IMR-90 (cell line): ENCODE measurements around the gene SFSWAP. TPM values are rescaled to one million over a fixed set of nuclear protein-coding genes. Genes with fewer than 3 reads are reported as not detected.

Source experiments
- ATAC-seq: fragments of 200-7000 bp; cut with Tn5 transposase; 2 replicates; pipeline ENCODE4 v1.9.1; 2020; ENCODE audit warnings: low read depth, mild to moderate bottlenecking, moderate library complexity
- BruUV-seq: library from RNA; stranded (reverse); fragments of 400-500 nt; replicated peaks from 2 replicates; lab custom pipeline; 2021; lab: Mats Ljungman, UMichigan
- CTCF ChIA-PET: fragments of 300-600 bp; formaldehyde crosslinking; extraction: SDS; loops from one replicate; lab custom pipeline; 2021; ENCODE audit warnings: antibody characterized with exemption; lab: Yijun Ruan, JAX
- POLR2A ChIA-PET: fragments of 300-600 bp; sonication (Branson Sonifier 250); formaldehyde crosslinking; loops from one replicate; lab custom pipeline; 2022; ENCODE audit warnings: antibody characterized with exemption; ENCODE audit not compliant: unreplicated experiment; lab: Charles Lee
- DNase-seq: peaks from one replicate; pipeline ENCODE4 v3.0.0; 2013
- H2AFZ ChIP-seq: replicated peaks from 2 replicates; pipeline ENCODE3; 2013; ENCODE audit warnings: low read length, mild to moderate bottlenecking; ENCODE audit not compliant: poor library complexity
- H2AK5ac ChIP-seq: 2 replicates; pipeline ENCODE4 v1.6.1; 2013; ENCODE audit warnings: low read depth, low read length, inconsistent platforms
- H2AK9ac ChIP-seq: replicated peaks from 2 replicates; pipeline ENCODE3; 2013; ENCODE audit warnings: mild to moderate bottlenecking, low read depth, low read length, moderate library complexity; ENCODE audit not compliant: poor library complexity
- H2BK120ac ChIP-seq: 2 replicates; pipeline ENCODE4 v1.6.1; 2013; ENCODE audit warnings: low read depth, low read length, inconsistent platforms
- H2BK15ac ChIP-seq: 3 replicates; pipeline ENCODE4 v1.6.1; 2013; ENCODE audit warnings: low read depth, low read length, inconsistent platforms
- H2BK20ac ChIP-seq: 2 replicates; pipeline ENCODE4 v1.6.1; 2013; ENCODE audit warnings: low read depth, mild to moderate bottlenecking, inconsistent platforms, low read length, moderate library complexity
- H2BK5ac ChIP-seq: 2 replicates; pipeline ENCODE4 v1.6.1; 2013; ENCODE audit warnings: mild to moderate bottlenecking, low read depth, low read length, inconsistent platforms; ENCODE audit not compliant: poor library complexity, severe bottlenecking
- H3K14ac ChIP-seq: replicated peaks from 2 replicates; pipeline ENCODE4 v1.6.1; 2013; ENCODE audit warnings: low read depth, low read length, inconsistent platforms
- H3K18ac ChIP-seq: 2 replicates; pipeline ENCODE4 v1.6.1; 2013; ENCODE audit warnings: low read depth, low read length, control low read depth
- H3K23ac ChIP-seq: 2 replicates; pipeline ENCODE4 v1.6.1; 2013; ENCODE audit warnings: low read depth, low read length, inconsistent platforms
- H3K27ac ChIP-seq: 2 replicates; pipeline ENCODE4 v1.5.1; 2013; ENCODE audit warnings: mild to moderate bottlenecking, control low read depth, low read length; ENCODE audit not compliant: insufficient read depth
- H3K27me3 ChIP-seq: 2 replicates; pipeline ENCODE4 v1.6.1; 2013; ENCODE audit warnings: low read length; ENCODE audit not compliant: control insufficient read depth, insufficient read depth
- H3K36me3 ChIP-seq: 2 replicates; pipeline ENCODE4 v1.6.1; 2013; ENCODE audit warnings: low read length, mixed read lengths; ENCODE audit not compliant: control insufficient read depth, insufficient read depth
- H3K4ac ChIP-seq: 2 replicates; pipeline ENCODE4 v1.6.1; 2013; ENCODE audit warnings: low read depth, low read length, inconsistent platforms
- H3K4me1 ChIP-seq: 2 replicates; pipeline ENCODE4 v1.6.1; 2013; ENCODE audit warnings: low read length, mixed read lengths; ENCODE audit not compliant: control insufficient read depth, insufficient read depth
- H3K4me2 ChIP-seq: 2 replicates; pipeline ENCODE4 v1.6.1; 2013; ENCODE audit warnings: low read depth, mild to moderate bottlenecking, control low read depth, low read length, moderate library complexity
- H3K4me3 ChIP-seq: 2 replicates; pipeline ENCODE4 v1.5.1; 2013; ENCODE audit warnings: low read depth, mild to moderate bottlenecking, control low read depth, low read length, moderate library complexity; ENCODE audit not compliant: insufficient read depth
- H3K56ac ChIP-seq: 2 replicates; pipeline ENCODE4 v1.6.1; 2013; ENCODE audit warnings: low read length, inconsistent platforms; ENCODE audit not compliant: insufficient read depth; ENCODE audit errors: extremely low read depth
- H3K79me1 ChIP-seq, 2 experiments: 2 replicates each; pipeline ENCODE4 v1.6.1; 2013; ENCODE audit warnings: low read length in 2 of 2, inconsistent platforms in 1 of 2, low read depth in 1 of 2
- H3K9ac ChIP-seq: 2 replicates; pipeline ENCODE4 v1.6.1; 2013; ENCODE audit warnings: low read depth, low read length, control low read depth
- H3K9me1 ChIP-seq: 2 replicates; pipeline ENCODE4 v1.6.1; 2013; ENCODE audit warnings: low read length, inconsistent platforms; ENCODE audit not compliant: insufficient read depth
- H3K9me3 ChIP-seq: 2 replicates; pipeline ENCODE4 v1.6.1; 2013; ENCODE audit warnings: low read length; ENCODE audit not compliant: control insufficient read depth, insufficient read depth
- H4K20me1 ChIP-seq: 2 replicates; pipeline ENCODE4 v1.6.1; 2013; ENCODE audit warnings: low read length, inconsistent platforms; ENCODE audit not compliant: insufficient read depth
- H4K5ac ChIP-seq: 2 replicates; pipeline ENCODE4 v1.6.1; 2013; ENCODE audit warnings: mild to moderate bottlenecking, low read depth, low read length, control low read depth
- H4K8ac ChIP-seq, 2 experiments: 2 replicates each; pipeline ENCODE4 v1.6.1; 2013; ENCODE audit warnings: low read depth in 2 of 2, low read length in 2 of 2, control low read depth in 1 of 2, inconsistent platforms in 1 of 2
- H4K91ac ChIP-seq: 2 replicates; pipeline ENCODE4 v1.6.1; 2013; ENCODE audit warnings: low read depth, low read length, inconsistent platforms; ENCODE audit not compliant: insufficient read depth
- BHLHE40 ChIP-seq: fragments of 150-350 bp; IDR thresholded peaks from 2 replicates; pipeline ENCODE4 v1.6.1; 2016; ENCODE audit warnings: mild to moderate bottlenecking, low read depth, low read length
- CEBPB ChIP-seq: IDR thresholded peaks from 2 replicates; pipeline ENCODE4 v1.6.1; 2012; ENCODE audit warnings: low read depth, low read length, improper control_type of control experiment
- MAFK ChIP-seq: IDR thresholded peaks from 2 replicates; pipeline ENCODE4 v1.6.1; 2012; ENCODE audit warnings: low read depth, low read length, improper control_type of control experiment
- MAZ ChIP-seq: IDR thresholded peaks from 2 replicates; pipeline ENCODE4 v1.6.1; 2012; ENCODE audit warnings: low read depth, mild to moderate bottlenecking, low read length, improper control_type of control experiment, moderate library complexity, borderline replicate concordance
- MXI1 ChIP-seq: IDR thresholded peaks from 2 replicates; pipeline ENCODE4 v1.6.1; 2012; ENCODE audit warnings: low read depth, mild to moderate bottlenecking, low read length, moderate library complexity, borderline replicate concordance
- NFE2L2 ChIP-seq: fragments of 150-350 bp; IDR thresholded peaks from 2 replicates; pipeline ENCODE4 v1.6.1; 2016; ENCODE audit warnings: low read depth, mild to moderate bottlenecking, low read length
- RAD21 ChIP-seq: IDR thresholded peaks from 2 replicates; pipeline ENCODE4 v1.6.1; 2012; ENCODE audit warnings: low read length, improper control_type of control experiment
- SMC3 ChIP-seq: fragments of 150-350 bp; IDR thresholded peaks from 2 replicates; pipeline ENCODE4 v1.6.1; 2016; ENCODE audit warnings: low read depth, mild to moderate bottlenecking, antibody characterized with exemption, low read length, moderate library complexity
- WGBS, 2 experiments: methylation state at CpG; one replicate each; pipeline versions ENCODE4 v1.1.5 to v1.1.7; 2013; ENCODE audit warnings: missing lambda C conversion rate in 2 of 2; ENCODE audit not compliant: insufficient read length in 1 of 2; ENCODE audit errors: extremely low coverage in 2 of 2; 5-methylcytosine and 5-hydroxymethylcytosine counted together
- dilution Hi-C: fragments of 300-500 bp; cut with HindIII; formaldehyde crosslinking; loops from one replicate; pipeline ENCODE4 v1.14.3; 2018; ENCODE audit warnings: low sequenced_read_pairs; ENCODE audit not compliant: unreplicated experiment
- in situ Hi-C: fragments of 300-500 bp; cut with MboI; formaldehyde crosslinking; loops from 3 replicates; pipeline ENCODE4 v1.14.3; 2019; ENCODE audit warnings: low sequenced_read_pairs, inconsistent platforms, mixed read lengths
- intact Hi-C: fragments of 100-400 bp; cut with micrococcal nuclease; formaldehyde crosslinking; loops from 2 replicates; pipeline ENCODE4 v1.10.0; 2022
- polyA plus RNA-seq, 3 experiments: library from polyadenylated mRNA; depleted of rRNA; stranded (reverse); fragments of >200 nt; gene quantifications; 2 replicates each; pipeline ENCODE4 v1.2.3, GENCODE V29; 2012; ENCODE audit warnings: low replicate concordance in 1 of 3
- total RNA-seq: library from RNA; depleted of rRNA; stranded (reverse); fragments of >200 nt; gene quantifications from 2 replicates; pipeline ENCODE4 v1.2.3, GENCODE V29; 2012

SFSWAP gene
- total and polyA plus RNA-seq, 2 of the 4 experiments (the other 2 are of a cell fraction) = 19.7 to 22.4 TPM

DNA sequence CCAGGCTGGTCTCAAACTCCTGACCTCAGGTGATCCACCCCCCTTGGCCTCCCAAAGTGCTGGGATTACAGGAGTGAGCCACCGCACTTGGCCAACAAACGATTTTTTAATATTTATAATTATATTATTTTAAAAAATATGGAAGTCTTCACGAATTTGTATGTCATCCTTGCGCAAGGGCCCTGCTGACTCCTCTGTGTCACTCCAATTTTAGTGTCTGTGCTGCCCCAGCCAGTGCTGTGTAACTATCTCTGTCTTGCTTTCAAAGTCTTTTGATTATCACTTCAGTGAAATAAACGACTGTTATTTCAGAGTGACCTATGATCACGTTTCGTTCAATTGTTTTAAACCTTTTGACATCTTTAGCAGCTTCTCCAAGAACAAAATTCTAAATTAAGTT, 104.2 kb downstream of the SFSWAP start:
- no peaks in the 10 kb centered on the region for H3K9me1 ChIP-seq
- H3K4me1 ChIP-seq = no peaks in the 10 kb centered on the region
- intact Hi-C loops (no loop called here), dilution Hi-C loops (no loop called here), in situ Hi-C loops (no loop called here)
- no peak for ATAC-seq
- no peak overlapping the region for H3K23ac ChIP-seq
- ChIA-PET POLR2A (no interaction called here), CTCF (no interaction called here)
- BruUV-seq = no TSS peak
- H2BK15ac ChIP-seq = no peak overlapping the region
- TF ChIP-seq BHLHE40 (no peak), MAZ (no peak), SMC3 (no peak), CEBPB (0 out of 2 replicates have a peak, but pooled peaks have one; percentile 15), MXI1 (no peak), MAFK (no peak), NFE2L2 (no peak), RAD21 (no peak)
- no peaks in the 10 kb centered on the region for H4K20me1 ChIP-seq
- no peak overlapping the region for H4K8ac ChIP-seq
- no peaks in the 10 kb centered on the region for H3K79me1 ChIP-seq
- no peak overlapping the region for H2AFZ ChIP-seq
- H3K9ac ChIP-seq = no peak overlapping the region
- no peak for DNase-seq
- H2BK20ac ChIP-seq = no peak overlapping the region
- WGBS, 2 experiments = 40% methylated on average over 1 of the region's 7 CpGs; no CpG with 5 or more reads in 1 of the 2 experiments
- H4K5ac ChIP-seq = no peak overlapping the region
- H2BK120ac ChIP-seq = no peak overlapping the region
- H3K56ac ChIP-seq = no peak overlapping the region
- H3K4me2 ChIP-seq = no peak overlapping the region
- H2BK5ac ChIP-seq = no peak overlapping the region
- H3K9me3 ChIP-seq = peaks cover 3% of the 10 kb centered on the region; the same call in 1 of the 2 replicates
- H3K14ac ChIP-seq = no peak overlapping the region
- no peaks in the 10 kb centered on the region; the same call in 1 of the 2 replicates for H3K27me3 ChIP-seq
- no peak overlapping the region for H2AK9ac ChIP-seq
- no peak overlapping the region for H3K18ac ChIP-seq
- no peak overlapping the region for H3K27ac ChIP-seq
- H3K4me3 ChIP-seq = no peak overlapping the region
- no peak overlapping the region for H2AK5ac ChIP-seq
- no peaks in the 10 kb centered on the region for H3K36me3 ChIP-seq
- H4K91ac ChIP-seq = no peak overlapping the region
- no peak overlapping the region for H3K4ac ChIP-seq
